T-helper 1 cell treated with Interleukin-12 subunit alpha and Interleukin-12 subunit beta and Interleukin-4 antibody, amounts not matched to agents 30 μg/mL and 1 μg/mL, for 36 hours (primary cell): ENCODE results near the gene PHACTR1.
"Not testable (repeated sequence)": the region's sequence is repeated elsewhere in the genome, so short reads cannot be mapped to it uniquely, and the experiment has no call there.

Experiments used
- H3K27ac Mint-ChIP-seq: one replicate; pipeline ENCODE4 v1.8.0; 2021; ENCODE audit warnings: mild to moderate bottlenecking, mixed read lengths
- H3K27me3 Mint-ChIP-seq: one replicate; pipeline ENCODE4 v1.8.0; 2021; ENCODE audit warnings: low read depth, mixed read lengths
- H3K36me3 Mint-ChIP-seq: one replicate; pipeline ENCODE4 v1.8.0; 2021; ENCODE audit warnings: low read depth, mixed read lengths
- H3K4me1 Mint-ChIP-seq: one replicate; pipeline ENCODE4 v1.8.0; 2021; ENCODE audit warnings: low read depth, mixed read lengths
- H3K4me3 Mint-ChIP-seq: one replicate; pipeline ENCODE4 v1.8.0; 2021; ENCODE audit warnings: mild to moderate bottlenecking, moderate library complexity, mixed read lengths
- H3K9me3 Mint-ChIP-seq: one replicate; pipeline ENCODE4 v1.8.0; 2021; ENCODE audit warnings: mixed read lengths

PHACTR1 gene

DNA sequence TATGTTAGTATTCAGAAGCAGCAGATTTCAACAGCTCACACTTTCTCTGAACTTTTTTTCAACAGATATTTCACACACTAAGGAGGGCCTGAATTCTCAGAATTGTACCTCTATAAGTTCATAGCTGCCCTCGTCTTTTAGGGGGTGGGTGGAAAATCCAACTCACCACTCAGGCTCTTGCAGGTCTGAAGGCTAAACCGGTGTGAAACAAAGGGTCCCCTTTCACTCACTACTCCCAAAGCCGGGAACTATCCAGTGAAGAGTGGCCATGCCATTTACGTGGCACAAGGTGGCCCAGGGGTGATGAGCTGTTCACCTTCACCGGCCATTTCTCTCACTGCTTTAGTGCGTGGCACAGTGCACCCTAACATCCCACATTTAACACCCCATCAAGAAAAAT lies 587.5 kb downstream of the PHACTR1 start:
- Mint-ChIP-seq H3K27ac (no peak overlapping the region), H3K9me3 (no peaks in the 10 kb centered on the region), H3K27me3 (no peaks in the 10 kb centered on the region), H3K36me3 (peaks cover 58% of the 10 kb centered on the region), H3K4me3 (no peak overlapping the region), H3K4me1 (peaks cover 28% of the 10 kb centered on the region)

DNA sequence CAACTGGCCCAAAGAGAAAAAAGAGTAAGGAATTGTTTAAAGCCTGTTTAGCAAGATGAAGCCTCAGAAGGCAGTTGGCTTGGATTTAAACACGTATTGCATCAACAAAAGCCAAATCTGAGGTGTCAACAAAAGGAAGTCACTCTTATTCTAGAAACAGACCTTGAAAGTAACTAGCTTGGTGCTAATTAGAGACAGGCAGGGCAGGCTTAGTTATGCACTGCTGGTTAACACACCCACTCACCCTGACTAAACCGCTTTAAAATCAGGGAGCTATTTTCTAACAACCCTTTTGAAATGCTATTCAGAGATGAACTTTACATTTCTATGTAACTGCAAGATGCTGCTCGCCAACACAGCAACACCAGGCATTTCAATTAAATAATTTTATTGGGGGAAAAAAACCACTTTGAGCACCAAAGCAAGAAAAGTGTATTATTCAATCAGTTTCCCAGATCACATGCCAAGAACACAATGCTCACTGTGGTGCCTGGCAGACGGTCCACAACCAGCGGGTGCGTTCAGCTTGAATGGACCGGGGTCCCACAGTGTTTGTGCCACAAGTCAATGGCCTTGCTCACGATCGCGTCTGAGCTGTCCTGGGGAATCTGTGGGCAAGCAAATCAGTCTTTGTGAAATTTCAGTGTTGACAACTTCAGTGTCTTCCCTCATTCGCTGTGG lies 588.2 kb downstream of the PHACTR1 start:
- Mint-ChIP-seq H3K27me3 (no peaks in the 10 kb centered on the region), H3K9me3 (no peaks in the 10 kb centered on the region), H3K4me1 (peaks cover 29% of the 10 kb centered on the region), H3K36me3 (peaks cover 56% of the 10 kb centered on the region), H3K4me3 (no peak overlapping the region), H3K27ac (peak overlapping the region; percentile 3)

DNA sequence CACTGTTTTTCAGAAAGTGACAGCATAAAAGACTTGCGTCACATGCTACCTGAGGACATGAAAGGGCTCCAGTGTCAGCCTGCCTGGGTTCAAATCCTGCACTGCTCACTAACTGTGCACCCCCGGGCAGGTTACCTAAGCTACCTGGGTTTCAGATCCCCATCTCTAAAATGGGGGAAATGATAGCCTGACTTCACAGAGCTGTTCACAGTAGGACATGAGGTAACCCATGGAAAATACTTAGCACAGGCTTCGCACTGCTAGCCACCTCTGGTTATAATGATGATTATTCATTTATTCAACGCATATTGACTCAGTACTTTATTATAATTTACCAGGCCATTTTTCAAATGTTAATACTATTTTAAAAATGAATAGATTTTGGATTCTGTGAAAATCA lies 588.7 kb downstream of the PHACTR1 start:
- Mint-ChIP-seq H3K27ac (no peak overlapping the region), H3K27me3 (no peaks in the 10 kb centered on the region), H3K4me3 (no peak overlapping the region), H3K4me1 (peaks cover 29% of the 10 kb centered on the region), H3K9me3 (no peaks in the 10 kb centered on the region), H3K36me3 (peaks cover 58% of the 10 kb centered on the region)

DNA sequence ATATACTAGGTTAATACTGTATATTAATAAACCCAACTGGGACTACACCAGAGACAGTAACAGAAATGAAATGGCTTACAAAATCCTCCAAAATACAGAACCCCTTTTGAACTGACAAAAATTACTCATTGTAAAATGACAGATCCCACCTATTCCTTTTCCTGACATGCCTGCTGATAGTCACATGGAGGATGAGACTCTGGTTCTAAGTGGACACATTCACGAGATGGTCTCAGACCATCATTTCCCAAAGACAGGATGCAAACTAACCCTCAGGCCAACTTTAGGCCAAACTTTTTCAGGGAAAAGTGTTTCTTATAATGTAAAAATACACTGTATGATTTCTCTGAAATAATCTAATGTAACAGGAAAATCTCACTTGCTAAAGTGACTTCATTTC lies 589.2 kb downstream of the PHACTR1 start:
- Mint-ChIP-seq H3K4me1 (peaks cover 29% of the 10 kb centered on the region), H3K27ac (no peak overlapping the region), H3K4me3 (no peak overlapping the region), H3K27me3 (no peaks in the 10 kb centered on the region), H3K36me3 (peaks cover 56% of the 10 kb centered on the region), H3K9me3 (no peaks in the 10 kb centered on the region)

DNA sequence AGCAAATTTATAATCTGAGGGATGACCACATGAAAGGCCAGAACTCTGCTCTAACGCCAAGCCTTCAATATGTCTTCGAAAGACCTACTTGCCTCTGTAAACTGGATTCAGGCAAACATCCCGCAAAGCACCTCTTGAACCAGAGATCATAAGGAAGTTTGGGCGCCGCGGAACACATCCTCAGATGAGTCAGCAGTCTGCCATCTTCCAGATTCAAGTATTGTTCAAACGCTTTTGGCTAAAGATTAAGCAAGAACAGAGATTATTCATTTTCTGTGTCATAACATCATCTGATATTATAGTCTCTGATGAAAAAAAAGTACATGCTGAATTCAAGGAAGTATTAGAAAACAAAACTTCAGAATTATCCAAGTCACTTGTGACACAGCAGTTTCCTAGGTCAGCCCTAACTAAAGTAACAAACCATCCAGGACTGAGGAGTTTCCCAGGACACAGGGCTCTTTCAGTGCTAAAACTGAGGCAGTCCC lies 591.0 kb downstream of the PHACTR1 start:
- Mint-ChIP-seq H3K27ac (no peak overlapping the region), H3K36me3 (peaks cover 52% of the 10 kb centered on the region), H3K9me3 (no peaks in the 10 kb centered on the region), H3K27me3 (no peaks in the 10 kb centered on the region), H3K4me1 (peaks cover 21% of the 10 kb centered on the region), H3K4me3 (no peak overlapping the region)

DNA sequence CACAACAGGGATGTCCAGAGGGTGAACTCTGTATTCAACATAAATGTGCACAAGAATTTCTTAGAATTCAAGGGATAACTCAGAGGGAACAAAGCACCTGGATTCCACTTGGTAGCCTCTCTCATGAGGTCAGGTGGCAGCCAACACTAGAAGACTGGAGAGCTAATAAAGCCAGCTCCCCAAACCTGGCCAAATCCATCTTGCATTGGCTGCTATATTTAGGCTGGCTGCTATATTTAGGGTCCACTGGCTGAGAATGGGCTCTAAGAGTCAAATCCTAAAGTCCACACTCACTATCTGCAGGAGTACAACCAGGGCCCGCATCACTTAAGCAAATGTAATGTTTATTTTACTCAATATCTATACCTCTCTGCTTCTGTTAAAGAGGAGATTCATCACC lies 591.8 kb downstream of the PHACTR1 start:
- no peak overlapping the region for H3K27ac Mint-ChIP-seq
- no peaks in the 10 kb centered on the region for H3K27me3 Mint-ChIP-seq
- no peak overlapping the region for H3K4me3 Mint-ChIP-seq
- no peaks in the 10 kb centered on the region for H3K9me3 Mint-ChIP-seq
- H3K36me3 Mint-ChIP-seq: peaks cover 46% of the 10 kb centered on the region
- H3K4me1 Mint-ChIP-seq: peaks cover 13% of the 10 kb centered on the region

DNA sequence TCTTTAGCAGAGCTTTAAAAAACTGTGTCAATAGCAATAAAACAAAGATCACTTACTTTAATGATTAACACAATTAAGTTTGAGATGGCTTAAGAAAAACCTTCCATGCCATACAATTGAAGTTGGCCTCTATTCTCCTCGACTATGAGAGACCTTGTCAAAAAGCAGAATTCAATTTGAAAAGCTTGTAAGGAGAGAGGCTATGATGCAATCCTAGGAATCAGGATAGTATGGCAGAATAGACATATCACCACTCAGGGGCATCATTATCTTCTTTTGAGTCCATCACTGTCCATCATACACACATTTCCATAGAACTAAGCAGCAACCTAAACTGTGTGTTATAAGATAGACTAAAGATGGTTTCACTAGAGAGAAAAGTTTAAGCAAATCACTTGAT lies 594.6 kb downstream of the PHACTR1 start:
- Mint-ChIP-seq H3K27me3 (no peaks in the 10 kb centered on the region), H3K9me3 (no peaks in the 10 kb centered on the region), H3K27ac (no peak overlapping the region), H3K4me3 (no peak overlapping the region), H3K36me3 (peaks cover 49% of the 10 kb centered on the region), H3K4me1 (peaks cover 4% of the 10 kb centered on the region)

DNA sequence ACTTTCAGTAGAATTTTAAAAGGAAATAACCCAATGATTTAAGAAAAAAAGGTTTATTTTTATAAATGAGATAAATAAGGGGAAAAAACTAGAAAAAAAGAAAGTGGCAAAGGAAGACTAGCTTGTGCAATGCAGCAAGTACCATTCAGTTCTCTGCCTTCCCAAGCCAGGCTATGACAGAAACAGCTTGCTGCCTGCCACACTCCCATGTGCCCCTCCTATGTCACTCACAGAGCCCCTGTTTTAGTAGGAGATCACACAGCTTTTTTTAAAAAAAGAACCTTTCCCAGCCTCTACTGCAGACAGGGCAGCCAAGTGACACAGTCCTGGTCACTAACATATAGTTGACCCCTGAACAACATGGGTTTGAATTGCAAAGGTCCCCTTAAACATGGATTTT lies 598.2 kb downstream of the PHACTR1 start:
- Mint-ChIP-seq H3K27ac (no peak overlapping the region), H3K9me3 (no peaks in the 10 kb centered on the region), H3K27me3 (no peaks in the 10 kb centered on the region), H3K36me3 (peaks cover 38% of the 10 kb centered on the region), H3K4me3 (no peak overlapping the region), H3K4me1 (no peaks in the 10 kb centered on the region)

DNA sequence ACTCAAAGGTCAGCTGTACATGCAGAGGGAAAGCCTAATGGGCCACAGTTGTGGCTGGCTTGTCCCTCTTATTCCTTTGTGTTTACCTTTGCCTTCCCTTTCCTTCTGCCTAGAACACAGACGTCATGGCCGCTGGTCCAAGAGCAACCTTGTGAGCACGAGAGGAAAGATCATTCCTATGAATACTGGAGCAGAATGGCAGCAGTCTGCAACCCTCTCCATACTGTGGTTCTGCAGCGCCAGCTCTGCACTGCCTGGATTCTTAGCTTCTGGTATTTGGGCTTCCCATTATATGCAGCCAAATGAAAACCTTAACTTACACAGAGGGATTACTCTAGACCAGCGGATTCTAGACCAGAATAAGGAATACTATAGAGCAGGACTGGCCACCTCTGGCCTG lies 599.3 kb downstream of the PHACTR1 start:
- Mint-ChIP-seq H3K9me3 (no peaks in the 10 kb centered on the region), H3K4me3 (no peak overlapping the region), H3K27ac (no peak overlapping the region), H3K27me3 (no peaks in the 10 kb centered on the region), H3K4me1 (no peaks in the 10 kb centered on the region), H3K36me3 (peaks cover 43% of the 10 kb centered on the region)

DNA sequence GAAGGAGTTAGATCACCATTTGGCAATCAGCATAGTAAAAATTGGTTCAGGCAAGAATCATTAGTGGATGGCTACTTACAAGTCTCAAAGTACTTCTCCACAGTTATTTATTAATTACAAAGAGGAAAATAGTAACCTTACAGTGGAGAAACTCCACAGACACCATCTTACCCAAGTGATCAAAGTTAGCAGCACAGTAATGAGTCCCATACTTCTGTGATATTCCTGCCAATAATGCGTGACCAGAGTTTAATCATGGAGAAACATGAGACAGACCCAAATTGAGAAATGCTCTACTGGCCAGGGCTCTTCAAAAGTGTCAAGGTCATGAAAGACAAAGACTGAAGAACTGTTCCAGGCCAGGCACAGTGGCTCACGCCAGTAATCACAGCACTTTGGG lies 602.3 kb downstream of the PHACTR1 start:
- no peaks in the 10 kb centered on the region for H3K4me1 Mint-ChIP-seq
- H3K36me3 Mint-ChIP-seq: peaks cover 46% of the 10 kb centered on the region
- no peak overlapping the region for H3K27ac Mint-ChIP-seq
- H3K4me3 Mint-ChIP-seq: no peak overlapping the region
- H3K27me3 Mint-ChIP-seq: no peaks in the 10 kb centered on the region
- no peaks in the 10 kb centered on the region for H3K9me3 Mint-ChIP-seq

DNA sequence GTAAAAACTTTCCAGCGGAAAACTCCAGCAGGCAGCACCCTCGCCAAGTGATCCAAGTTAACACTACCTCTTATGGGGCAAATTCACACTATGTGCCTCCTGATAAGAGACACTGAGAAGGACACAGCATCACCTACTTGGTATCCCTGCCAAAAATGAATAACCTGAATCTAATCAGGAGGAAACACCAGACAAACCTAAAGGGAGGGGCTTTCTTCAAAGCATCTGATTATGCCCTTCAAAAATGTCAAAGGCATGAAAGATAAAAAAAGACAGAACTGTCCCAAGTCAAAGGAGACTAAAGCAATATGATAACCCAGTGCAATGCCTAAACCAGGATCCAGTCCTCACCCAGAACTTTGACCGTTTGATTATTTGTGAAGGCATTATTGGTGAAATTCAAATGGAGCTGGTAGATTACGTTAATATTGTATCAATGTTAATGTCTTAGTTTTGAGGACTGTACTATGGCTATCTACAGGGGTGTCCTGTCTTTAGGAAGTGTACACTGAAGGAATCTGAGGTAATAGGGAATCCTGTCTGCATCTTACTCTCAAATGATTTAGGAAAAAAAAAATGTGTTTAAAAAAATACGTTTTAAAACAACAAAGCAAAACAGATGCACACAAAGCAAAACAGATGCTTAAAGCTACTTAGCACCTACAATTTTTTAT lies 603.5 kb downstream of the PHACTR1 start:
- peaks cover 48% of the 10 kb centered on the region for H3K36me3 Mint-ChIP-seq
- no peak overlapping the region for H3K4me3 Mint-ChIP-seq
- no peaks in the 10 kb centered on the region for H3K9me3 Mint-ChIP-seq
- H3K27me3 Mint-ChIP-seq: no peaks in the 10 kb centered on the region
- H3K4me1 Mint-ChIP-seq: no peaks in the 10 kb centered on the region
- no peak overlapping the region for H3K27ac Mint-ChIP-seq

DNA sequence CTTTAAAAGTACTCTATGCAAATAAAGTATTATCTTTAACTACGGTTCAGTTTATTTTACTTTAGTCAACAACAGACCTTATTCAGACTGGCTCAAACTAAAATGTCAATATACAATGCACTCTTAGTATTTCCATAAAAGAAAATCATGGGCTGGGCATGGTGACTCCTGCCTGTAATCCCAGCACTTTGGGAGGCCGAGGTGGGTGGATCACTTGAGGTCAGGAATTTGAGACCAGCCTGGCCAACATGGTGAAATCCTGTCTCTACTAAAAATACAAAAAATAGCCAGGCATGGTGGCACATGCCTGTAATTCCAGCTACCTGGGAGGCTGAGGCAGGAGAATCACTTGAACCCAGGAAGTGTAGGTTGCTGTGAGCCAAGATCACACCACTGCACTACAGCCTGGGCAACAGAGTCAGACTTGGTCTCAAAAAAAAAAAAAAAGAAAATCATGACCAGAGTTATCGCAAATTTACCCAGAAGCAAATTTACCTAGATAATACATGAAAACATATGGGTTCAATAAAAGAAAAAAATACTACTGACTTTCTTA lies 609.5 kb downstream of the PHACTR1 start:
- not testable (repeated sequence) for H3K9me3 Mint-ChIP-seq, H3K27me3 Mint-ChIP-seq, H3K27ac Mint-ChIP-seq, H3K4me3 Mint-ChIP-seq
- Mint-ChIP-seq H3K4me1 (peaks cover 26% of the 10 kb centered on the region), H3K36me3 (peaks cover 17% of the 10 kb centered on the region)

DNA sequence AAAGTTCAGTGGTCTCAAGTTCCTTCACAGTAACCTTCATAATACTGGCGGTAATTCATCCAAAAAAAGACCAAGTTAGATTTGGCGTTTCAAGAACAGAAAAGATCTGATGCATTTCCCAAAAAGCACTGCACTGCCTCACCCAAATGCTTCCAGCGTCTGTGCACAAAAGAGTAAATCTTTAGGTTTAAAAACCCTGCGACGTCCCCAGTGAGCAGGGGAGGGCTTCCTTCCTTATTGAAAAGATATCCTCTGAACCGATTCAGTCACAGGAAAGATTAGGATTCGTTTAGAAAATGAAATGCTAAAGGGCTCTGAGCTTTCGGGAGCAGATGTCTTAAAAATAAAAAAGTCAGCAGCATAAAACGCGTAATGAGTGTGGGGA lies 611.1 kb downstream of the PHACTR1 start:
- Mint-ChIP-seq H3K36me3 (peaks cover 12% of the 10 kb centered on the region), H3K27ac (peak overlapping the region; percentile 93), H3K4me1 (peaks cover 26% of the 10 kb centered on the region), H3K9me3 (no peaks in the 10 kb centered on the region), H3K27me3 (no peaks in the 10 kb centered on the region), H3K4me3 (peak overlapping the region; percentile 91)

DNA sequence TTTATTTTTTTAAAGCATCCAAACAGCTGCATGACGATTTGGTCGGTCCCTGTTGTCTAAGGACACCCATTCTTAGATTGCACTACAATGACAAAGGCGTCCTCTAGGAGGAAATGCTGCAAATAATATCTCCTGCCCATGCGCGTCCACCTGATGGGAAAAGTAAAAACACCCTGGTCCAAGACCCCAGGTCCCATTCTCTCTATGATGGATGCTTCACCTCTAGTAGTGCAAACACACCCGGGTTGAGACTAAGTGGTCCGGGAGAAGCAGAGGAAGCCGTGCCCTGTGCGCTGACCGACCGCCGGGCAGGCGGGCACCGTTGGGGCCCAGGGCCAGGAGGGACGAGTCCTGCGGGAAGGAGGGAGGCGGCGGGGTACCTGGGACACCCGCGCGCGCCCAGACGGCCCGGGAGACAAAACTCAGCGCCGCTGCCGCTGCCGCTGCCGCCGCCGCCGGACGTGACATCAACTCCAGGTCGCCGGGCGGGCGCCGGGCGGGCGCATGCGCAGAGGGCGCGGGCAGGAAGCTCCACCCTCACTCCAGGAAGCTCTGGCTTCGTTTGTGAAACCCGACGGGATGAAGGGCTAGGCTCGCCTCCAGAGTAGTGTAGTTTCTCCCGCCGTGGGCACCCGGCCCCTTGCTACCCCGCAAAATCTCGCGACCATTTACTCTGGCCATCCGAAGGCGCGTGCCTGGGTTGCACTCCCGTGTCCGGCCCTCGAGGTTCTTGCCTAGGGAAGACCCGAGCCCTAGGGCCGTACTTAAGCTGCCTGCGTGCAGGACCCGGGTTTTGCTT lies 611.7 kb downstream of the PHACTR1 start, which contains the start of gene TBC1D7:
TSS of gene TBC1D7 (minus strand) at position 462 of the 799 bp plus-strand sequence. CDS start 1,639 bp downstream, outside the sequence.
- H3K27me3 Mint-ChIP-seq: no peaks in the 10 kb centered on the region
- H3K36me3 Mint-ChIP-seq: peaks cover 12% of the 10 kb centered on the region
- peak within 1 kb of the TSS; percentile 91 for H3K4me3 Mint-ChIP-seq
- H3K27ac Mint-ChIP-seq: peak within 1 kb of the TSS; percentile 93
- H3K4me1 Mint-ChIP-seq: peaks cover 26% of the 10 kb centered on the region
- H3K9me3 Mint-ChIP-seq: no peaks in the 10 kb centered on the region
